PFSK-1 (cell line): ENCODE data around the gene PGP.
A peak's percentile ranks its signal among the peaks of the same experiment; 100 is the strongest.

Experiments used
- FOXP2 ChIP-seq: optimal IDR thresholded peaks from 2 replicates; pipeline ENCODE3; 2011; ENCODE audit warnings: borderline replicate concordance, control low read depth, inconsistent platforms; ENCODE audit not compliant: insufficient read depth; ENCODE audit errors: extremely low read length, extremely low read depth
- POLR2AphosphoS5 ChIP-seq: IDR thresholded peaks from 2 replicates; pipeline ENCODE4 v1.6.1; 2012; ENCODE audit warnings: low read depth, mild to moderate bottlenecking, control low read depth, low read length, moderate library complexity
- REST ChIP-seq, 2 experiments: IDR thresholded peaks; 2 replicates each; pipeline versions ENCODE4 v1.6.1 to v1.8.0; 2011 to 2012; ENCODE audit warnings: low read depth in 2 of 2, low read length in 2 of 2, control low read depth in 1 of 2, inconsistent platforms in 1 of 2, mild to moderate bottlenecking in 1 of 2, moderate library complexity in 1 of 2; ENCODE audit not compliant: insufficient read depth in 1 of 2
- SIN3A ChIP-seq: IDR thresholded peaks from 2 replicates; pipeline ENCODE4 v1.6.1; 2012; ENCODE audit warnings: mild to moderate bottlenecking, low read length, moderate library complexity, borderline replicate concordance; ENCODE audit not compliant: insufficient read depth
- TAF1 ChIP-seq: IDR thresholded peaks from 2 replicates; pipeline ENCODE4 v1.6.1; 2012; ENCODE audit warnings: low read length, control low read depth, borderline replicate concordance; ENCODE audit not compliant: insufficient read depth

The PGP gene

GRCh38 chr16:2238150-2238837 lies 23.7 kb upstream of the PGP start:
- no peak for TF ChIP-seq SIN3A
- TF ChIP-seq REST (IDR thresholded peaks at IDR 0.05; ENCODE audit: insufficient read depth in 1 of 2, low read depth in 2 of 2, low read length in 2 of 2), result no peak
- TF ChIP-seq FOXP2, result no peak
- TF ChIP-seq TAF1, result no peak
- peak; percentile 3; the same call in 1 of the 2 replicates for TF ChIP-seq POLR2AphosphoS5

GRCh38 chr16:2237493-2238149 lies 23.0 kb upstream of the PGP start:
- TF ChIP-seq SIN3A (no peak), POLR2AphosphoS5 (0 out of 2 replicates have a peak, but pooled peaks have one; percentile 8)

GRCh38 chr16:2237102-2237482 lies 22.5 kb upstream of the PGP start:
- TF ChIP-seq REST (IDR thresholded peaks at IDR 0.05; ENCODE audit: insufficient read depth in 1 of 2, low read depth in 2 of 2, low read length in 2 of 2) (no peak), SIN3A (no peak), FOXP2 (no peak), TAF1 (no peak), POLR2AphosphoS5 (no peak)

GRCh38 chr16:2236337-2237101 lies 21.9 kb upstream of the PGP start, which contains the start of gene DNASE1L2:
DNASE1L2 (plus strand) TSS chr16:2236444; CDS start chr16:2236817, 373 bp downstream.
- TF ChIP-seq POLR2AphosphoS5 (no peak), REST (IDR thresholded peaks at IDR 0.05; ENCODE audit: insufficient read depth in 1 of 2, low read depth in 2 of 2, low read length in 2 of 2) (no peak), TAF1 (no peak), FOXP2 (no peak), SIN3A (no peak)

- no peak for TF ChIP-seq FOXP2
- no peak for TF ChIP-seq TAF1
- TF ChIP-seq POLR2AphosphoS5, result peak; percentile 55
- no peak for TF ChIP-seq REST (IDR thresholded peaks at IDR 0.05; ENCODE audit: insufficient read depth in 1 of 2, low read depth in 2 of 2, low read length in 2 of 2)
- TF ChIP-seq SIN3A, result no peak
Observed at GRCh38 chr16:2235695-2236336, 21.2 kb upstream of the PGP start.
